Endothelial cell of hepatic sinusoid (primary cell): ENCODE results near the gene TNRC18.

ENCODE experiments used
- in situ Hi-C: cut with HindIII; loops from 2 replicates; pipeline ENCODE4 v1.10.0; 2017; ENCODE audit warnings: low sequenced_read_pairs

Gene TNRC18

GRCh38 chr7:5354460-5355232 is 69.0 kb downstream of the TNRC18 start:
- in situ Hi-C loops, result loop anchor here (10.0 kb wide), 2 partner anchors 90 to 140 kb away; no protein-coding TSS in a partner anchor

DNA sequence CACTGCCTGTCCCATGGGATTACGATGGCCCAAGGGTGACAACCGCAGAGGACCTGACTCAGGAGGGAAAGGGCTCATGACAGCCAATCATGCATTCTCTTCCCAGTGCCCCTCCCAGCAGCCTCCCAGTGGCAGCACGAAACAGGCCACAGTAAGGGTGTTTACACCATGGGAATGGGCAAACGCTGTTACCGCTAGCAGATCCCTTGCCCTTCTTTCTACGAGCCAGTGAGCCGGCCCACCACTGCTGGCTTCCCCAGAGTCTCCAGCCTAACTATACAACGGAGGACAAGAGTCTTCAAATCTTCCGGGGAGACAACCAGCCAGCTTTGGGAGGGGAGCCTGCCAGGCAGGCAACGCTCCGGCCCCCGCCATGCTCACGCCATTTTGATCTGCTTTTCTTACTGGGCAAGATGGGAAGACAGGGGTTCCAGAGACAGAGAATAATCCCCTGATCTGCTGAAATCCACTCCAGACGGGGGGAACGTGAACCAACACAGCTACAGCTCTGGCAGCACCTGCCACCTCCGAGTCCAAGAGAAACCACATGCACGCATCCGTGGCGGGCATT is 71.1 kb downstream of the TNRC18 start:
- in situ Hi-C loops, result loop anchor here (10.0 kb wide), 2 partner anchors 92 to 142 kb away; no protein-coding TSS in a partner anchor

GRCh38 chr7:5351507-5352265 is 71.9 kb downstream of the TNRC18 start:
- in situ Hi-C loops, result loop anchor here (10.0 kb wide), 2 partner anchors 93 to 143 kb away; no protein-coding TSS in a partner anchor

DNA sequence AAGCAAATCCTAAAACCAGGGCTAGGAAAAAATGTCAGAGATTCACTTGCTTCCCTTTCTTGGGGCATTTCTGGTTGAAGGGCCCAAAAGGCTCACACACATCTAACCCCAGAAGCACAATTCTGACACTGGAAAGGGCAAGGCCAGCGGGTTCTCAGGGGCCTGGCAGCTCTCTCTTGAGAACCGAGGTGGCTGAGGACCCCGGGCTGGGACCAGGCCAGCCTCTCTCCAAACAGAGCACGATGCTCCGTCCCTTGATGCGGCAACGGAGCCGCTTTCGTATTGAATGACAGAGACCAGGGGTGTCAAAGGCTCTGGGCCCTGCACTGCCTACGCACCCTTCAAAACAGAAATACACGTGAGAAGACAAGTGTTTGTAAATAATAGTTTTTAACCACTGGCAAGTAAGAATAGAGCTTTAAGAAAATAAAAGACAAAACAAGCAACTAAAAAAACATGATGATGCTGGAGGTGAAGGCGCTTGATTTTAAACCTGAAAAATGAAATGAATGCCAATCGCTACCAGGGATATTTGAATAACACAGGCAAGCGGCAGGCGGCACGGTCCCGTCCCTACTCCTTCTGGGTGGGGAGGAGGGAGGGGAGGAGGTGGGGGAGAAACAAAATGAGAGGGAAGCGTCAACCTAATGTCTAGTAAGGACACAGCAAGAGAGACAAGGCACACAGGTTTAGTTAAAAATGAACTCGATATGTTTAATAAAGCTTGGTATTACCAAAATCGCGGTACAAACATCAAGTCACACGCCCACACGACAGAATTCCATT is 72.8 kb downstream of the TNRC18 start:
- in situ Hi-C loops, result loop anchor here (10.0 kb wide), 2 partner anchors 94 to 144 kb away; no protein-coding TSS in a partner anchor

GRCh38 chr7:5350174-5350463 is 73.5 kb downstream of the TNRC18 start:
- in situ Hi-C loops, result loop anchor here (10.0 kb wide), 2 partner anchors 95 to 145 kb away; no protein-coding TSS in a partner anchor

- in situ Hi-C loops, result loop anchor here (10.0 kb wide), 2 partner anchors 95 to 145 kb away; no protein-coding TSS in a partner anchor
These were observed 74.0 kb downstream of the TNRC18 start for GRCh38 chr7:5349437-5350173.

- in situ Hi-C loops, result no loop called here
These were observed 74.6 kb downstream of the TNRC18 start for GRCh38 chr7:5349005-5349380.

- in situ Hi-C loops, result no loop called here
These were observed 75.3 kb downstream of the TNRC18 start for GRCh38 chr7:5348134-5349004.

DNA sequence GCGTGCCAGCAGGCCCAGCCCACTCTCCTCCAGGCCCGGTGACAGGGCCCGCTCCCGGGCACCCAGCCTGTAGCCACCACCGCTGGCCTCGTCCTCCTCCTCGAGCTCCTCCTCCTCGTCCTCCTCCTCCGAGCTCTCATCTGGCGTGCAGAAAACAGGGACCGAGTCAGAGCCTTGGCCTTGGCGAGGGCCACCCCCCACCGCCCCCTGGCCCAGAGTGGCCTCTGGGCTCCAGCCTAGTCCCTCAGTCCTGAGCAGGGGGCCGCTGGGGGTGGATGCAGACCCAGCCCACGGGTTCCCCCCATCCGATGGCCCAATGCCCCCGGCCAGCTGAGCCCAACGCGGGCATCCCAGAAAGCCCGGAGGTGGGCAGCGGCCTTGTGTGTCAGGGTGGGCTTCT is 78.0 kb downstream of the TNRC18 start:
- in situ Hi-C loops, result no loop called here

DNA sequence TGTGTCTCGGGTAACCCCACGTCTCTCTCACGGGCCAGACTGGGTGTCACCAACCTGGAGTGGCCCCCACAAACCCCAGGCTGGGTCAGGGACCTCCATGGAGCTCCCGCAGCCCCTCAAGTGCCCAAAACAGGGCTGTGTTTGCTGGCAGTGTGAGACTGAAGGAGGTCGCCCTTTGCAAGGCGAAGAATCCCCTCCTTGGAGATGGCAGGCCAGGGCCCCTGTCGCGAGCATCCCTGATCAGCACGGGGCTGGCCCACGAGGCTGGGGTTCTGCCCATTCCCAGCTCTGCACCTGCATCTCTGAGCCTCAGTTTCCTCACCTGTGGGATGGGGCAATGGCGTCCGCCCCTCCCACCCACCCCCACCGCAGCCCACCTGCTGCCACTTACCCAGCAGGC is 78.5 kb downstream of the TNRC18 start:
- in situ Hi-C loops, result no loop called here

DNA sequence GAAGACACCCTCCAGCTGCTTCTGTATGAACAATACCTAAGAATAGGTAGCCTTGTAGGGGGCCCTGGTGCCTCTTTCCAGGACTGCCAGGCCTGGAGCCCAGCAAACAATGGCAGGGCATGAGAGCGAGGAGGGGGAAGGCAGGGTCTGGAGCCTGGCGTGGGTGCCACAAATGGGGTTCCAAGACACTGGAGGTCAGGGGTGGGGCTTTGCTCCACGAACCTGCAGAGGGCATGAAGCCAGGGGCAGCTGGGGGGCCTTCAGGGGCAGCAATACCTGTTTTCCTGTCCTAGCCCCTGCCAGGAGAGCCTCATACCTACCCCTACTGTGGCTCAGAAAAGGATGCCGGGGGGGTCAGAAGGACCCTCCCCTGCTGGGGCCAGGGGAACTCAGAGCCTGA is 79.3 kb downstream of the TNRC18 start:
- in situ Hi-C loops, result loop anchor here (5.0 kb wide), 1 partner anchor 38 kb away; no protein-coding TSS in a partner anchor

DNA sequence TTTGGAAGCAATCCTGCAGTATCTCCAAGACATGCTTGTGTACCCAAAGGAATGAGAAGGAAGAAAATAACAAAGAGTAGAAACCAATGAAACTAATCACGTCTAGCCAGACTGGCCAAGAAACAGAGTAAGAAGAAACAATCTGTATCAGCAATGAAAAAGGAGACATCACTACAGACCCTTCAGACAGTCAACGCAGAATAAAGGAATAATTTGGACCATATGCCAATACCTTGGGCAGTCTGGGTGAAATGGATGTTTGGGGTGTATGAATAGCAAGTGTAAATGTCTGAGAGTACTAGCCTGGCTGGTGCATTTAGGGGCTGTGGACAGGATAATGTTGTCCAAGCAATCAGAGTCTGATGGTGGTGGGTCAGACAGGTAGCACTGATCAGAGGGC is 79.8 kb downstream of the TNRC18 start:
- in situ Hi-C loops, result loop anchor here (5.0 kb wide), 1 partner anchor 38 kb away; no protein-coding TSS in a partner anchor

GRCh38 chr7:5342631-5343030 is 81.0 kb downstream of the TNRC18 start:
- in situ Hi-C loops, result loop anchor here (5.0 kb wide), 1 partner anchor 40 kb away; no protein-coding TSS in a partner anchor

DNA sequence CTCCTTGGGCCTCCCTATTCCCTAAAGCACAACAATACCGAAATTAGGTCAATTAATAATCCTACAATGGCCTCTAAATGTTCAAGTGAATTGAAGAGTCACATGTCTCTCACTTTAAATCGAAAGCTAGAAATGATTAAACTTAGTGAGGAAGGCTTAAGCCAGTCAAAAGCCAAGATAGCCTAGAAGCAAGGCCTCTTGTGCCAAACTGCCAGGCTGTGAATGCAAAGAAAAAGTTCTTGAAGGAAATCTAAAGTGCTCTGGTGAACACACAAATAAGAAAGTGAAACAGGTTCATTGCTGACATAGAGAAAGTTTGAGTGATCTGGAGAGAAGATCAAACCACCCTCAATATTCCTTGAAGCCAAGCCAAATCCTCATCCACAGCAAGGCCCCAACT is 83.7 kb downstream of the TNRC18 start:
- in situ Hi-C loops, result loop anchor here (5.0 kb wide), 1 partner anchor 42 kb away; no protein-coding TSS in a partner anchor

- in situ Hi-C loops, result no loop called here
These were observed 86.6 kb downstream of the TNRC18 start for GRCh38 chr7:5337047-5337446.

DNA sequence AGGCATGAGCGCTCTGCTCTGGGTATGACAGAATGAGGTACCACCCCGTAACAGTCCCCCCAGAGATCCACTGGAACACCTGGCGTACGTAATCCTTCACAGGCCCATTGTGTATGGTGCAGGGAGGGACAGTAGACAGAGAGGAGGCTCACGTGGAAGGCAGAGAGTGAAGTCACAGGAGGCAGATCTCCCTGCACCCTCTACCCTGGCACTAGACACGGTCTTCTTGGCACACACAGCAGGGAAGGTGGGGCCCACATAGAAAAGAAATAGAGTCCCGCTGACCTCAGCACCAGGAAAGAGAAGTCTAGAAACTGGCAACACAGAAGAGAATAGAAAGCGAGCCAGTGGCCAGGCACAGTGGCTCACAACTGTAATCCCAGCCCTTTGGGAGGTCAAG is 89.0 kb downstream of the TNRC18 start:
- in situ Hi-C loops, result no loop called here

DNA sequence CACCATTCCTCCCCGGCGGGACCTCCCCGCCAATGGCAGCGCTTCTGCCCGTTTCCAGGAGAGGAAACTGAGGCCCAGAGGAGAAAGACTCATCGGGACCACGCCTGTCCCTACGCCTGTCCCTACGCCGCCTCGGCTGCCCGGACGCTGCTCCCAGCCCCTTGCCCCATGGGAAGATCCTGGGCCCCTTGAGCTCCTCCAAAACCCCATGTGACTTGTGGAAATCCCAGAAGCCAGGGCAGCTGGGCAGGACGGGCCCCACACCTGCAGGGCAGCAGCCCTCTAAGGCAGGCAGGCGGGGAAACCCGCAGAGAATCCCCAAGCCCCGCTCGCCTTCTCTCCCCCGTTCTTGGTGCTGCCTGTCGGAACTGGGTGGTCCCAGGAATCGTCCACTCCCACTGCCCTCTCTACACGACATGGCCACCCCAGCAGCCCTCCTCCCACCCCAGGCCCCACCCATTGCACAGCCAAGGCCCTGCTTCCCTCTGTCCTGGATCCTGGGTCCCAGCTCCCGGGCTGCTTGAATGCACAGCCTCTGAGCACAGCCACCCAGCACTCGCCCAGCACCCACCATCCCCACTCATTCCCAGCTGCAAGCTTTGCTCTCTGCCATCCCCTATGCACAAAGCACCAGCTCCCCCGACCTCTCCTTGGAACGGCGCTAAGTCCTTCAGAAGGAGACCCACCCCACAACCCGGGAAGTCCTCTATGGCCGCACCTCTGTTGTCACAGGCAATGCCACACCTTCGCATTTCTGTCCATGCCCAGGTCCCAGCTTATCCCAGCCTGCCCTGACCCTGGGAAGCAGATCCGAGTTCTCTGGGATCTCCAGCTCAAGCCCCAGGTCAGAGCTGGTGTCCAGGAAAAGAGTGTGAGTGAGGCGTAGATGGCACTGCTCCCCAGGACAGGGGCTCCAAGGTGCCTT is 90.3 kb downstream of the TNRC18 start:
- in situ Hi-C loops, result no loop called here

GRCh38 chr7:5332579-5332978 is 91.1 kb downstream of the TNRC18 start:
- in situ Hi-C loops, result no loop called here
